Mesendoderm (in vitro differentiated cells): ENCODE results near the gene DNAJC6.

ENCODE experiments used
- DNase-seq: peaks from one replicate; pipeline ENCODE4 v3.0.0; 2013
- H2AK5ac ChIP-seq: 2 replicates; pipeline ENCODE4 v1.6.1; 2013; ENCODE audit warnings: low read length, inconsistent platforms
- H2BK120ac ChIP-seq: 2 replicates; pipeline ENCODE4 v1.6.1; 2013; ENCODE audit warnings: low read depth, mild to moderate bottlenecking, low read length, moderate library complexity, mixed read lengths
- H2BK15ac ChIP-seq: replicated peaks from 2 replicates; pipeline ENCODE4 v1.6.1; 2013; ENCODE audit warnings: low read depth, mild to moderate bottlenecking, moderate library complexity
- H2BK5ac ChIP-seq: 2 replicates; pipeline ENCODE4 v1.6.1; 2013; ENCODE audit warnings: low read length, inconsistent platforms
- H3K18ac ChIP-seq: 2 replicates; pipeline ENCODE4 v1.6.1; 2013; ENCODE audit warnings: mild to moderate bottlenecking, low read length, mixed read lengths
- H3K23ac ChIP-seq: one replicate; pipeline ENCODE4 v1.6.1; 2013; ENCODE audit warnings: low read length
- H3K27ac ChIP-seq: 2 replicates; pipeline ENCODE4 v1.5.1; 2013; ENCODE audit warnings: low read depth, mild to moderate bottlenecking, inconsistent platforms, low read length, moderate library complexity
- H3K27me3 ChIP-seq: 2 replicates; pipeline ENCODE4 v1.6.1; 2013; ENCODE audit warnings: low read length, control low read depth, mild to moderate bottlenecking, inconsistent platforms; ENCODE audit not compliant: insufficient read depth, poor library complexity
- H3K36me3 ChIP-seq: 2 replicates; pipeline ENCODE4 v1.6.1; 2013; ENCODE audit warnings: low read length, inconsistent platforms; ENCODE audit not compliant: control insufficient read depth, insufficient read depth
- H3K4ac ChIP-seq: one replicate; pipeline ENCODE4 v1.6.1; 2013; ENCODE audit warnings: low read depth, mild to moderate bottlenecking, low read length, moderate library complexity
- H3K4me1 ChIP-seq: 2 replicates; pipeline ENCODE4 v1.6.1; 2013; ENCODE audit warnings: low read depth, low read length, inconsistent platforms; ENCODE audit not compliant: control insufficient read depth
- H3K4me2 ChIP-seq: 2 replicates; pipeline ENCODE4 v1.6.1; 2013; ENCODE audit warnings: low read length
- H3K4me3 ChIP-seq: 2 replicates; pipeline ENCODE4 v1.5.1; 2013; ENCODE audit warnings: mild to moderate bottlenecking, low read length
- H3K56ac ChIP-seq: one replicate; pipeline ENCODE4 v1.6.1; 2013; ENCODE audit warnings: low read length
- H3K79me1 ChIP-seq: 2 replicates; pipeline ENCODE4 v1.6.1; 2013; ENCODE audit warnings: low read length, inconsistent platforms
- H3K79me2 ChIP-seq: 2 replicates; pipeline ENCODE4 v1.6.1; 2013; ENCODE audit warnings: mild to moderate bottlenecking, low read length; ENCODE audit not compliant: control insufficient read depth, insufficient read depth
- H3K9ac ChIP-seq: 2 replicates; pipeline ENCODE4 v1.6.1; 2013; ENCODE audit warnings: low read length, inconsistent platforms
- H4K5ac ChIP-seq: one replicate; pipeline ENCODE4 v1.6.1; 2013; ENCODE audit warnings: low read length
- H4K8ac ChIP-seq: one replicate; pipeline ENCODE4 v1.6.1; 2013; ENCODE audit warnings: low read depth, mild to moderate bottlenecking, control low read depth, low read length, moderate library complexity
- WGBS: extraction: QIAGEN DNeasy Blood & Tissue Kit; methylation state at CpG from one replicate; pipeline ENCODE4 v1.1.7; 2013; ENCODE audit warnings: low lambda C conversion rate, missing lambda C conversion rate; ENCODE audit not compliant: insufficient coverage; ENCODE audit errors: extremely low coverage; 5-methylcytosine and 5-hydroxymethylcytosine counted together

The DNAJC6 gene

GRCh38 chr1:65429078-65429477 lies 119.7 kb downstream of the DNAJC6 start:
- Histone ChIP-seq H2BK120ac (no peak overlapping the region), H3K23ac (no peak overlapping the region), H3K9ac (no peak overlapping the region), H3K79me2 (no peaks in the 10 kb centered on the region), H3K79me1 (no peaks in the 10 kb centered on the region), H3K27me3 (no peaks in the 10 kb centered on the region), H2AK5ac (no peak overlapping the region), H3K4me2 (no peak overlapping the region), H3K56ac (no peak overlapping the region), H2BK5ac (no peak overlapping the region), H4K5ac (no peak overlapping the region), H3K4ac (no peak overlapping the region), H2BK15ac (no peak overlapping the region), H3K18ac (no peak overlapping the region), H3K36me3 (no peaks in the 10 kb centered on the region), H3K4me3 (no peak overlapping the region), H3K27ac (no peak overlapping the region), H3K4me1 (peaks cover 2% of the 10 kb centered on the region), H4K8ac (no peak overlapping the region)
- no CpG with 5 or more reads among the region's 2 CpGs for WGBS
- no peak for DNase-seq

DNA sequence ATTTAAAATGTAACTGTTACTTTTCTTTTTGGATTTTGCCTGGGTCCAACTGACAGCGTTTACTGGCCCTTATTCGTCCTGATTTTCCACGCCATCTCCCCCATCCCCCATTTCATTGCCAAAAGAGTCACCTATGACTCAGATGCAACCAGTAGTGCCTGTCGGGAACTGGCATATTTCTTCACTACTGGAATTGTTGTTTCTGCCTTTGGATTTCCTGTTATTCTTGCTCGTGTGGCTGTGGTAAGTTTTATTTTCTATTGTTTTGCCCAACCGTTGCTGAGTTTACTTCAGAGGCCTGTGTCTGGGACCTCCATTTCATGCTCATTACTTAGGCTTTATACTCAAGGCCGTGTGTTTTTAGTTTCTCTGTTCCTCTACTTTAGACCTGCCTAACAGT lies 120.5 kb downstream of the DNAJC6 start:
- no peak overlapping the region for H4K8ac ChIP-seq
- WGBS = no CpG with 5 or more reads among the region's 7 CpGs
- no peak overlapping the region for H3K4me2 ChIP-seq
- no peak overlapping the region for H4K5ac ChIP-seq
- H3K4me1 ChIP-seq = peaks cover 2% of the 10 kb centered on the region
- H2BK120ac ChIP-seq = no peak overlapping the region
- H3K18ac ChIP-seq = no peak overlapping the region
- H3K9ac ChIP-seq = no peak overlapping the region
- H3K4me3 ChIP-seq = no peak overlapping the region
- no peaks in the 10 kb centered on the region for H3K27me3 ChIP-seq
- no peak overlapping the region for H3K4ac ChIP-seq
- no peak overlapping the region for H2BK15ac ChIP-seq
- no peak for DNase-seq
- H3K36me3 ChIP-seq = no peaks in the 10 kb centered on the region
- H3K56ac ChIP-seq = no peak overlapping the region
- no peak overlapping the region for H2BK5ac ChIP-seq
- H3K79me2 ChIP-seq = no peaks in the 10 kb centered on the region
- no peak overlapping the region for H3K23ac ChIP-seq
- H3K79me1 ChIP-seq = no peaks in the 10 kb centered on the region
- H3K27ac ChIP-seq = no peak overlapping the region
- H2AK5ac ChIP-seq = no peak overlapping the region

- Histone ChIP-seq H2AK5ac (no peak overlapping the region), H3K23ac (no peak overlapping the region), H3K4me1 (peaks cover 2% of the 10 kb centered on the region), H3K36me3 (no peaks in the 10 kb centered on the region), H3K27me3 (no peaks in the 10 kb centered on the region), H2BK120ac (no peak overlapping the region), H2BK5ac (no peak overlapping the region), H3K4me2 (no peak overlapping the region), H3K79me2 (no peaks in the 10 kb centered on the region), H3K56ac (no peak overlapping the region), H4K5ac (no peak overlapping the region), H3K18ac (no peak overlapping the region), H4K8ac (no peak overlapping the region), H3K27ac (no peak overlapping the region), H3K79me1 (no peaks in the 10 kb centered on the region), H3K9ac (no peak overlapping the region), H2BK15ac (no peak overlapping the region), H3K4me3 (no peak overlapping the region), H3K4ac (no peak overlapping the region)
- peak; percentile 51 for DNase-seq
- no CpG with 5 or more reads among the region's 1 CpG for WGBS
Observed at GRCh38 chr1:65431111-65431705, 121.9 kb downstream of the DNAJC6 start.

DNA sequence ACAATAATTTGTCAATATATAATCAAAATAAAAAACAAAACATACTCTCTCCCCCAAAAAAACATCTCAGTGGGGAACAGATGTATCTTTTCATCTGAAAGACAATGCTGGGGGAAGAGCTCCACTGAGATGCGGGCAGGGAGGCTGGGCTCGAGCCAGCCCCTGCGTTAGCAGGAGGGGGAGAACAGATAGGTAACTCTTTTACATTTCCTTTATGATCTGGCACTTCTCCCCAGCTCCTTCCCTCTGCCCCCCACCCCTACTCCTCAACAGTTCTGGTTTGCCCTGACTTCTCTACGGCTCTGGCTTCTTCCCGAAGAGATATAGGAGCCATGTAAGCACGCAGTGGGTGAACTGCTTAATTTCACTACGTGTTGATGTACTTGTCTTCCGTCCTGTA lies 123.6 kb downstream of the DNAJC6 start:
- Histone ChIP-seq H4K5ac (no peak overlapping the region), H2BK15ac (no peak overlapping the region), H3K79me1 (no peaks in the 10 kb centered on the region), H3K27me3 (no peaks in the 10 kb centered on the region), H2BK120ac (no peak overlapping the region), H4K8ac (no peak overlapping the region), H3K56ac (no peak overlapping the region), H3K79me2 (no peaks in the 10 kb centered on the region), H3K4me3 (no peak overlapping the region), H2AK5ac (no peak overlapping the region), H3K4me1 (peaks cover 2% of the 10 kb centered on the region), H2BK5ac (no peak overlapping the region), H3K9ac (no peak overlapping the region), H3K4me2 (no peak overlapping the region), H3K4ac (no peak overlapping the region), H3K27ac (no peak overlapping the region), H3K36me3 (no peaks in the 10 kb centered on the region), H3K18ac (no peak overlapping the region), H3K23ac (no peak overlapping the region)
- WGBS = no CpG with 5 or more reads among the region's 8 CpGs
- no peak for DNase-seq

DNA sequence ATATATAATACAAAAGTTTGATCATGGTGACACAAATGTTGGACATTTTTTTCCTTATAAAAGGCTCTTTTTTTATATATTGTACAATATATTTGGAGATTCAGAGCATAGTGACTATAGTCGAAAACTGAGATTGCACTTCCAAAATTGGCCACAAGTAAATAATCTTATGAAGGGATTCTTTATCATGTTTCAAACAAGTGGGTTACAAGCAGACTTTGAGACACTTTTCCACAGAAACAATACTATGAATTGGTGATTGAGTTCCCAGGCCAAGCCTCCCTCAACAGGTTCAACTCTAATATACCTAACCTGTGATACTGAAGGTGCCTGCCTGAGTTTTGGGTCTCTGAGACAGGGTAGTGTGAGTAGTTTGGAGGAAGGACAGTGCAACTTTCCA lies 124.9 kb downstream of the DNAJC6 start:
- Histone ChIP-seq H3K27ac (no peak overlapping the region), H3K36me3 (no peaks in the 10 kb centered on the region), H3K18ac (no peak overlapping the region), H3K56ac (no peak overlapping the region), H4K8ac (no peak overlapping the region), H2BK120ac (no peak overlapping the region), H3K79me2 (no peaks in the 10 kb centered on the region), H4K5ac (no peak overlapping the region), H3K4me3 (no peak overlapping the region), H3K23ac (no peak overlapping the region), H3K79me1 (no peaks in the 10 kb centered on the region), H2AK5ac (no peak overlapping the region), H3K9ac (no peak overlapping the region), H2BK5ac (no peak overlapping the region), H3K27me3 (no peaks in the 10 kb centered on the region), H3K4me2 (no peak overlapping the region), H3K4ac (no peak overlapping the region), H3K4me1 (peaks cover 2% of the 10 kb centered on the region), H2BK15ac (no peak overlapping the region)
- no CpG with 5 or more reads among the region's 1 CpG for WGBS
- no peak for DNase-seq

DNA sequence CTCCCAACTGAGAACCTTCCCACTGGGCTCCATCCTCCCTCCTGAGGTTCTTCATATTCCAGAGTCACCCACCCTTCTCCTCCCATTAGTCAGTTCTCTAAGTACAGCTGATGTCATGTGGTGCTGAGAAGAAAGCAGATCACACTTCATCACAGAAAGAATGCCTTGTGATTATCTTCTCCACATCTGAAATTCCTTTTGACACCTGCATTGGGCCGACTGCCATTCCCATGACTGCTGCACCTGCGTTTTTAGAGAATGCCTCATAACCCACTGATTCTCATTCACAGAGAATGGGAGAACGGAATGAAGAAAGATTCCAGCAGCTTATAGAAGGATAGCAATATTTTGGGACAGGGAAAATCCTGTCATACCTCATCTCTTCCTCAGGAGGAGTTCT lies 125.4 kb downstream of the DNAJC6 start:
- Histone ChIP-seq H4K5ac (no peak overlapping the region), H3K27me3 (no peaks in the 10 kb centered on the region), H2BK120ac (no peak overlapping the region), H3K4ac (no peak overlapping the region), H2BK15ac (no peak overlapping the region), H3K36me3 (no peaks in the 10 kb centered on the region), H3K23ac (no peak overlapping the region), H3K4me2 (no peak overlapping the region), H2AK5ac (no peak overlapping the region), H3K4me3 (no peak overlapping the region), H4K8ac (no peak overlapping the region), H3K56ac (no peak overlapping the region), H3K9ac (no peak overlapping the region), H3K4me1 (peaks cover 2% of the 10 kb centered on the region), H3K18ac (no peak overlapping the region), H3K79me1 (no peaks in the 10 kb centered on the region), H3K79me2 (no peaks in the 10 kb centered on the region), H3K27ac (no peak overlapping the region), H2BK5ac (no peak overlapping the region)
- peak; percentile 92 for DNase-seq
- WGBS = no CpG with 5 or more reads among the region's 3 CpGs
